Renal cortical epithelial cell (primary cell): ENCODE data around the gene VEPH1. TPM values are rescaled to one million over a fixed set of nuclear protein-coding genes. Genes with fewer than 3 reads are reported as not detected.
"Not testable (repeated sequence)": the region's sequence is repeated elsewhere in the genome, so short reads cannot be mapped to it uniquely, and the experiment has no call there.

Source experiments
- DNase-seq: peaks from one replicate; pipeline ENCODE4 v3.0.0-alpha.2; 2011; ENCODE audit warnings: low read depth
- total RNA-seq: library from RNA; depleted of rRNA; stranded (reverse); fragments of >200 nt; gene quantifications from 2 replicates; pipeline ENCODE4 v1.2.3, GENCODE V29; 2014

VEPH1 gene
- total RNA-seq, 1 donor from 2014 or later = 15.5 TPM

DNA sequence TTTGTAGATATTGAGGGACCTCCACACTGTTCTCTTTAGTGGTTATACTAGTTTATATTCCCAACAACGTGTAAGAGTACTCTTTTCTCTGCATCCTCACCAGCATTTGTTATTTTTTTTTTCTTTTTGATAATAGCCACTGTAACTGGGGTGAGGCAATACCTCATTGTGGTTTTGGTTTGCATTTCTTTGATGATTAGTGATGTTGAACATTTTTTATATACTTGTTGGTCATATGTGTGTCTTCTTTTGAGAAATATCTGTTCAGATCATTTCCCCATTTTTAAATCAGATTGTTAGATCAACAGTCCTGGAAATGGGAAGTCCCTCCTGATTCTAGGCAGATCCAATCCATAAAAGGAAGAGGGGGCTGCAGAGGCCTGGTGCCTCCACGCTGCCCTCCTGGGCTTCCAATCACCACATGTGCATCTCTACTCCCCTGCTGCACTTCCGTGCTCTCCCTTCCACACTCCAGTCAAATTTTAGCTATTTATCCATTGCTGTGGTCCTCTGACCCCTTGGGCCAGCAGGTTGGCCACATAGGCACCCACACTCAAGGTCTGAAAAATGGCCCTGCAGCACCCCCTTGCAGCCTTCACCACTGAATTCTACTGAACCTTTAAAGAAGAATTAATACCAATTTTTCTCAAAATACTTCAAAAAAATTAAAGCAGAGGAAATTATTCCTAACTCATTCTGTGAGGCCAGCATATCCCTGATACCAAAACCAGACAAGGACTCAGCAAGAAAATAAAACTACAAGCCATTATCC lies 154.7 kb downstream of the VEPH1 start:
- DNase-seq = not testable (repeated sequence)

DNA sequence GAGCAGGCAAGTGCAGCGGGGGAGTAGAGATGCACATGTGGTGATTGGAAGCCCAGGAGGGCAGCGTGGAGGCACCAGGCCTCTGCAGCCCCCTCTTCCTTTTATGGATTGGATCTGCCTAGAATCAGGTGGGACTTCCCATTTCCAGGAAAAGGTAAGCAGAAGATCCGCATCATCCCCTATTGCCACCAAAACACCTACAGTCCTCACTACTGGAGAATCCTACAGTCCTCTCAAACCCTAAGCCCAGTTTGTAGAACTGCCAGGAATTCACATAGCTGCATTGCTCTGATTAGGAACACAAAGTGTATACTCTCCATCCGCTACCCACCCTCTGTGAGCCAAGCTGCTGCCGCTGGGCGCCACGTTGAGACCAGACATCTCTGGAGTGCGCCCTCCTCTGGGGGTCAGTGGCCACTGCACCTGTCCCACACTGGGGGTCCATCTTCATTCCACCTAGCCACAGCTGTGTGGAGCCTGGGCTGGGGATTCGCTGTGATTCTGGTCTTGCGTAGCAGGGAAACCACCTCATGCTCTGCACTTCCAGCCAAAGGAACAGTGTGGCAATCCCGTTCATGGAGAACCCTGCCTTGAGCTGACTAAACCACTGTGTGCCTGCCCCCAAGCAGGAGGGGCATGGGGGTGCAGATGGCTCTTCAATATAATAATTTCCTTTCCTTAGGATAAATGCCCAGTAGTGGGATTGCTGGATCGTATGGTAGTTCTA lies 155.5 kb downstream of the VEPH1 start:
- no peak for DNase-seq

GRCh38 chr3:157336252-157337009 lies 166.8 kb downstream of the VEPH1 start:
- no peak for DNase-seq

DNA sequence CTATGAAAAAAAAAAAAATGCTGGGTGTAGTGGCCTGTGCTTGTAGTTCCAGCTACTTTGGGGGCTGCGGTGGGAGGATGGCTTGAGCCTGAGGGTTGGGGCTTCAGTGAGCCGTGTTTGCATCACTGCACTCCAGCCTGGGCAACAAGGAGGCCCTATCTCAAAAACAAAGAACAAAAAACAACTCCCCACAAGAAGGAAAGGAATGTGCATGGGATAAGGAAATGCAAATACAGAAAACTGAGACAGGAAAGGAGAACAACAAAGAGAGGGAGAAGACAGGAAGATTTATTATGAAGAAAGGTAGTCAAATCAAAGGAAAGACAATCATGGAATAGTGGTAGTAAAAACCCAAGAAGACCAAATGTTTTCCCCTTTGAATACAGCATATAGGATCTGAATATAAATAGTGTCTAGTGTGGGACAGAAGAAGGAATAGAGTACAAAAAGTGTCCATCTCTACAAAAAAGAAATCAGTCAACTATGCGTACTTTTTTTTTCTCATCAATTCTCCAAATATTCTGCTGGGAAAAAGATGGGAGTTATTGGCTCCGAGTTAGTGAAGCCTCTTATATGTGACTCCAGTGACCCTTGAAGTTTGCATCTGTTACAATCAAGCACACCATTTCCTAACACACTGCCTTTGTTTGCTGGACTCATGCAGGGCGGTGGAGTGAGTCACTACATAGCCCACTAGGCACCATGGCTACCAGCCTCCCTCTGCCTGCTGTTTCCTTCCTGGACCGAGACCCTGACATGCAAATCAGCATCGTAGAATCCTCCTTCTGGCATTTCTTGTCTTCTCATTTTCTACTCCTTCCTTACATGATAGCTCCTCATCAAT lies 167.8 kb downstream of the VEPH1 start:
- DNase-seq = peak; percentile 83

- no peak for DNase-seq
These were observed 169.6 kb downstream of the VEPH1 start for GRCh38 chr3:157333551-157333991.

DNA sequence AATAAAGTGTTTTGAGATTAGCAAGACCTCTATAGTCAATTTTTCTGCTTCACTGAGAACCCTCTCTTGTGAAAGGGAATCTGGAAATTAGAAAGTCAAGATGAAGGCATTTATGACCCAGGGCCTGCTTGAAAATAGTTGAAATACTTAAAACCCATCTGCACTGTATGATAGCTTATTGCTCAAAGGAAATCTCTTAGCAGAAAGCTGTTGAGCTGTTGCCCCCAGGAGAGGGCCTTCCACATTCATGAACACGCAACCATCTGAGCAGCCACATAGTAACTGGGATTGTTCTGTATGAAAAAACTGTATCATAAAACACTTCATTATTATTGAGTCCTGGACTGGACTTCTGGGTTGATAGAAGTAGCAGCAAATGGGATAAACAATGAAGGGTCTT lies 173.0 kb downstream of the VEPH1 start:
- no peak for DNase-seq

- DNase-seq = no peak
These were observed 173.7 kb downstream of the VEPH1 start for GRCh38 chr3:157329551-157329950.

- DNase-seq = no peak
These were observed 175.4 kb downstream of the VEPH1 start for GRCh38 chr3:157327837-157328236.

- DNase-seq = no peak
These were observed 176.2 kb downstream of the VEPH1 start for GRCh38 chr3:157327018-157327417.

DNA sequence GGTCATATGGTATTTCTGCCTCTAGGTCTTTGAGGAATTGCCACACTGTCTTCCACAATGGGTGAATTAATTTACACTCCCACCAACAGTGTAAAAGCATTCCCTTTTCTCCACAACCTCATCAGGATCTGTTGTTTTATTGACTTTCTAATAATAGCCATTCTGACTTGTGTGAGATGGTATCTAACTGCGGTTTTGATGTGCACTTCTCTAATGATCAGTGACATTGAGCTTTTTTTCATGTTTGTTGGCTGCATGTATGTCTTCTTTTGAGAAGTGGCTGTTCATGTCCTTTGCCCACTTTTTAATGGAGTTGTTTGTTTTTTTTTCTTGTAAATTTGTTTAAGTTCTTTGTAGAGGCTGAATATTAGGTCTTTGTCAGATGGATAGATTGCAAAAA lies 178.3 kb downstream of the VEPH1 start:
- DNase-seq = not testable (repeated sequence)

GRCh38 chr3:157323360-157323759 lies 179.9 kb downstream of the VEPH1 start:
- no peak for DNase-seq

- DNase-seq = no peak
These were observed 183.5 kb downstream of the VEPH1 start for GRCh38 chr3:157319672-157320071.

DNA sequence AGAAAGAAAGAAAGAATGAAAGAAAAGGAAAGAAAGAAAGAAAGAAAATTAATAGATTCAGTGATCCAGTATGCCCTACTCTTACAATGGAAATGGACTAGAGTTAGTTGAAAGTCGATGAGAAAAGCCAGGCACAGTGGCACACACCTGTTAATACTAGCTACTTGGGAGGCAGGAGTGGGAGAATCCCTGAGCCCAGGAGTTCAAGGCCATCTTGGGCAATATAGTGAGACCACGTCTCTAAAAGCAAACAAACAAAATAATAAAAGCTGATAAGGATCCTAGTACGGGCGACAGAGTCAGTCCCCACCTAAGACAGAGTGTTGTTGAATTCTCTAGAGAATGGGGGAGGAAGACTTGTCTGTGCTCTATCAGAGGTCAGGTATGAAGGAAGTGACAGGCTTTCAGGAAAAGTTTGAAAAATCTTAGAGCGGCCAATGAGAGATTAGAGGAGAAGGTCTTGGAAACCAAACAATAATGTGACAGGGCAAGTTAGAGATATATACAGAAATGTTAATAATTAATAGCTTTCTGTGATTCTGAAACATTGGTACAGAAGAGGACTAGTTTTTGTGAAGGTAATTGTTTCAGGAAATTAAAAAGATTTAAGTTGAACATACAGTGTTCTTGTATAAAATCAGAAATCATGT lies 184.5 kb downstream of the VEPH1 start:
- DNase-seq = peak; percentile 10

GRCh38 chr3:157317895-157318294 lies 185.3 kb downstream of the VEPH1 start:
- no peak for DNase-seq

DNA sequence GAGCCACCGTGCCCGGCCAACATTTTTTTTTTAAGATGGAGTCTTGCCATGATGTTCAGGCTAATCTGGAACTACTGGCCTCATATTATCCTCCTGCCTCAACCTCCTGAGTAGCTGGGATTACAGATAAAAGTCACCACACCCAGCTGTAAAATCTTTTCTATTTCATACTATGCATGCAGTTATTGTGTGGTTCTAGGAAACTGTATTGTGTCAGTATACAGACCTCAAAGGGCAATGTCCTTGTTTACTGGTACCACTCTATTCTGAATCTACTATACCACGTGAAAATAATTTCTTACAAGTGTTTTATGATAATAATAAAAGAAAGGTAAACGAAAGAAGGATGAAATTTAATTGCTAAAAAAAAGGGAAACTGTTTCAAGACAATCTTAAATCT lies 190.0 kb downstream of the VEPH1 start:
- DNase-seq = no peak

DNA sequence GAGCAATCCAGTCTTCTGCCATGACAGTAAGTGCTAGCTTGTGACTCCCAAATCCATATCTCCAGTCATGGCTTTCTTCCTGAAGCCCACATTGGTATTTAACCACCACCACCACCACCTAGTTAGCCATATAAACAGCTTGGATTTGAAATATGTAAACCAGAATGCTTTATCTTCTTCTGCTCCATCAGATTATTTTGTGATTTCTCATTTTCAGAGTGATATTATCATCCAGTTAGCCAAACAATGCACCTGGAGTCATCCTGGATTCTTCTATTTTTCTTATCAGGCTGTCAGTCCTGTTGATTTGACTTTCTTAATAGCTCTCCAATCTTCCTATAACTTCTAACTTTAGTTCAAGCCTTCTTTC lies 190.9 kb downstream of the VEPH1 start:
- no peak for DNase-seq

GRCh38 chr3:157311633-157312375 lies 191.4 kb downstream of the VEPH1 start:
- peak; percentile 33 for DNase-seq

GRCh38 chr3:157310329-157311052 lies 192.7 kb downstream of the VEPH1 start:
- DNase-seq = no peak

- DNase-seq = no peak
These were observed 196.7 kb downstream of the VEPH1 start for GRCh38 chr3:157306502-157306901.

- DNase-seq = no peak
These were observed 197.8 kb downstream of the VEPH1 start for GRCh38 chr3:157305392-157305791.
